ENCODE data around the gene DBNL. TPM values are rescaled to one million over a fixed set of nuclear protein-coding genes. Genes with fewer than 3 reads are reported as not detected.

DBNL gene
- total RNA-seq, 1 donor from 2014 or later, result 68.0 TPM

GRCh38 chr7:44107961-44108767, 63.7 kb downstream of the DBNL start:
- Mint-ChIP-seq H3K9me3 (ENCODE audit: low read depth) (no peaks in the 10 kb centered on the region), H3K36me3 (ENCODE audit: insufficient read depth) (peaks cover 1% of the 10 kb centered on the region), H3K4me1 (ENCODE audit: low read depth) (peaks cover 5% of the 10 kb centered on the region), H3K4me3 (ENCODE audit: low read depth) (no peak overlapping the region), H3K27ac (no peak overlapping the region), H3K27me3 (peaks cover 12% of the 10 kb centered on the region)
- TF ChIP-seq CTCF (IDR thresholded peaks at IDR 0.05; ENCODE audit: unreplicated experiment), result no peak
- DNase-seq (ENCODE audit: low spot score, unreplicated experiment), result no peak

- no peak for DNase-seq (ENCODE audit: low spot score, unreplicated experiment)
- H3K4me3 Mint-ChIP-seq (ENCODE audit: low read depth), result no peak overlapping the region
- H3K36me3 Mint-ChIP-seq (ENCODE audit: insufficient read depth), result peaks cover 2% of the 10 kb centered on the region
- no peaks in the 10 kb centered on the region for H3K9me3 Mint-ChIP-seq (ENCODE audit: low read depth)
- peaks cover 4% of the 10 kb centered on the region for H3K4me1 Mint-ChIP-seq (ENCODE audit: low read depth)
- TF ChIP-seq CTCF (IDR thresholded peaks at IDR 0.05; ENCODE audit: unreplicated experiment), result peak; percentile 22
- no peak overlapping the region for H3K27ac Mint-ChIP-seq
- peaks cover 8% of the 10 kb centered on the region for H3K27me3 Mint-ChIP-seq
Observed at GRCh38 chr7:44108768-44109750, 64.6 kb downstream of the DBNL start.

GRCh38 chr7:44109991-44110390, 65.5 kb downstream of the DBNL start:
- Mint-ChIP-seq H3K4me1 (ENCODE audit: low read depth) (peaks cover 4% of the 10 kb centered on the region), H3K9me3 (ENCODE audit: low read depth) (no peaks in the 10 kb centered on the region), H3K36me3 (ENCODE audit: insufficient read depth) (peaks cover 2% of the 10 kb centered on the region), H3K27ac (no peak overlapping the region), H3K27me3 (peaks cover 8% of the 10 kb centered on the region), H3K4me3 (ENCODE audit: low read depth) (no peak overlapping the region)
- TF ChIP-seq CTCF (IDR thresholded peaks at IDR 0.05; ENCODE audit: unreplicated experiment), result no peak
- no peak for DNase-seq (ENCODE audit: low spot score, unreplicated experiment)

GRCh38 chr7:44110719-44111635, 66.5 kb downstream of the DBNL start:
- no peaks in the 10 kb centered on the region for H3K27me3 Mint-ChIP-seq
- DNase-seq (ENCODE audit: low spot score, unreplicated experiment), result no peak
- H3K36me3 Mint-ChIP-seq (ENCODE audit: insufficient read depth), result peaks cover 2% of the 10 kb centered on the region
- no peak for TF ChIP-seq CTCF (IDR thresholded peaks at IDR 0.05; ENCODE audit: unreplicated experiment)
- no peaks in the 10 kb centered on the region for H3K4me1 Mint-ChIP-seq (ENCODE audit: low read depth)
- H3K27ac Mint-ChIP-seq, result no peak overlapping the region
- H3K4me3 Mint-ChIP-seq (ENCODE audit: low read depth), result no peak overlapping the region
- no peaks in the 10 kb centered on the region for H3K9me3 Mint-ChIP-seq (ENCODE audit: low read depth)

Small RNA genes lying within 50 kb of the gene (microRNA-seq; reads per million reads assigned to microRNA genes)
- gene MIR6837 (ENCODE audit: borderline number of aligned reads, unreplicated experiment) (not detected), gene MIR6838 (ENCODE audit: borderline number of aligned reads, unreplicated experiment) (2.4 reads per million)

Other genes with a start within 250 kb of the DBNL start
- gene MRPS24, start 175.2 kb upstream of the DBNL start, total RNA-seq, result 62.7 and 72.8 TPM in 2 replicates
- 40.0 and 40.8 TPM in 2 replicates for gene URGCP, start 138.1 kb upstream of the DBNL start, total RNA-seq
- gene UBE2D4, start 118.3 kb upstream of the DBNL start, total RNA-seq, result 17.1 and 17.3 TPM in 2 replicates
- not detected in 2 replicates for gene SPDYE1, start 46.8 kb upstream of the DBNL start, total RNA-seq
- gene PGAM2, start 20.9 kb downstream of the DBNL start, total RNA-seq, result 1.8 and 2.5 TPM in 2 replicates
- 33.3 and 33.8 TPM in 2 replicates for gene POLM, start 37.8 kb downstream of the DBNL start, total RNA-seq
- gene AEBP1, start 59.6 kb downstream of the DBNL start, total RNA-seq, result 52.2 and 57.5 TPM in 2 replicates
- 95.4 and 104 TPM in 2 replicates for gene POLD2, start 78.8 kb downstream of the DBNL start, total RNA-seq
- gene MYL7, start 96.6 kb downstream of the DBNL start, total RNA-seq, result 1.5 and 1.7 TPM in 2 replicates
- 4.9 and 5.9 TPM in 2 replicates for gene GCK, start 144.7 kb downstream of the DBNL start, total RNA-seq
- gene YKT6, start 156.3 kb downstream of the DBNL start, total RNA-seq, result 79.2 and 82.5 TPM in 2 replicates

All from progenitor cell of endocrine pancreas (in vitro differentiated cells).